SIG-M5 treated with dmso at 0.1 percent for 504 hours (cell line): ENCODE data around the gene CELSR1.

Experiments
- DNase-seq: peaks from one replicate; lab custom pipeline; 2025; ENCODE audit not compliant: unreplicated experiment; lab: John Stamatoyannopoulos, UW

CELSR1 gene

GRCh38 chr22:46464701-46465344 is 72.6 kb downstream of the CELSR1 start:
- no peak for DNase-seq

DNA sequence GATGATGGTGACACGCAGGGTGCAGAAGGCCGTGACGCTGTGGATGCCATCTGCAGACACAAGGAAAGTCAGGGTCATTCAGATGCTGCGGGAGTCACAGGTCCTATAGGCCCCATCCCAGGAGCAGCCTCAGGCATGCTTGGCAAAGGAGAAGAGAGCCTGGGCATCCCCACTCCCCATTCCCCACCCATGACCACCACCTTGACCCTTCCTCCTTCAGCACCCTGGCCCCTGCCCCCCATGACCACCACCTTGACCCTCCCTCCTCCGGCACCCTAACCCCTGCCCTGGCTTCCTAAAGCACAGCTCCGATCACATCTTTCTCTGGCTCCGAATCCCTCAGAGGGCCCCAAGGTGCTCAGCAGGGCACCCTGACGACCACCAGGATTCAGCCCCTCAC is 73.1 kb downstream of the CELSR1 start:
- DNase-seq = no peak

DNA sequence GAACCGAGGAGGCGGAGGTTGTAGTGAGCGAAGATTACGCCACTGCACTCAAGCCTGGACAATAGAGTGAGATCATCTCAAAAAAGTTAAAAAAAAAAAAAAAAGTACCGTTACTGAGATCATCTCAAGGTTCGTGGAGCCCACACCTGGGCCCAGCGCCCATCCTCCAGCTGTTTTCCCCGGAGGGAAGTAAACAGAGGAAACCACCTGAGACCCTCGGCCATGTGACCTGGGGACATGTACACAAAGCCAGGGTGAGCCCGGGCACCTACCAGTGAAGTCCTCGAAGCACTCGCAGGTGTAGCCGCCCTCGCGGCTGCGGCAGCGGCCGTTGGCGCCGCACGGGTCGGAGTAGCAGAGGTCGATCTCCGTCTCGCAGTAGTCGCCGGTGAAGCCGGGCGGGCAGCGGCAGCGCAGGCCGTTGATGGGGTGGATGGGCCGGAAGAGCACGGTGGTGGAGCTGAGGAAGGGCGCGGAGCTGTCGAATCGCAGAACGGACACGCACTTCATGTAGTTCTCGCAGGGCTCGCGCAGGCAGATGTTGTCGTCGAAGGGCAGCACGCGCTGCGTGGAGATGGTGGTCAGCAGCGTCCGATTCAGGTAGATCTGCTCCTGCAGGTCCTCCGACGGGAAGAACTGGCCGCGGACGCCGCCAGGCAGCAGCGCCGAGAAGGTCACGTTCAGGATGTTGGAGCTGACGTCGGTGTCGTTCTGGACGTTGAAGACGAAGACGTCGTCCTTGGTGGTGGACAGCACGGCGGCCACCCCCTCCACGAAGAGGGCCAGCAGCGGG is 73.8 kb downstream of the CELSR1 start:
- no peak for DNase-seq

DNA sequence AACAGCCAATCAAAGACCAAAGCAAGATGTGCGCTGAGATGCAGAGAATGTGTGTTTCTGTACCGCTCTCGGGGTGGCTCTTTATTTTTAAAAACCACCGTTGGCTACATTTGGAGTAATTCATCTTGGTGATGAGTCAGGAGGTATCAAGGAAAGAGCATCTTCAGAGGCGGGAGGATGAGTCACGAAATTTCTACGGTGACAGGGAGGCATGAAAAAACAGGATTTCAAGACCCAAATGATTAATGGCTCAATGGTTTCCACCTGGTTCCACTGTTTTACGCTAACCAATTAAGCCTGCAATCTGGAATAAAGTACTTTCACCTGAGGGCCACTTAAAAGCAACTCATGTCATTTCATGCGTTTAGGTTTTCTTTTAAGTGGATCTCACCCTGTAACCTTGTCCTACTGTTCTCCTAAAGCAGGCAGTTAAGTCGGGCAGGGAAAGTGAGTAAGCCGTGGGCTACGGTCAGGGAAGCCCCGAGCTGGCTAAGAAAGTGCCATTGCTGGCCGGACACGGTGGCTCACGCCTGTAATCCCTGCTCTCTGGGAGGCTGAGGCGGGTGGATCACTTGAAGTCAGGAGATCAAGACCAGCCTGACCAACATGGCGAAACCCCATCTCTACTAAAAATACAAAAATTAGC is 74.6 kb downstream of the CELSR1 start:
- DNase-seq = no peak

DNA sequence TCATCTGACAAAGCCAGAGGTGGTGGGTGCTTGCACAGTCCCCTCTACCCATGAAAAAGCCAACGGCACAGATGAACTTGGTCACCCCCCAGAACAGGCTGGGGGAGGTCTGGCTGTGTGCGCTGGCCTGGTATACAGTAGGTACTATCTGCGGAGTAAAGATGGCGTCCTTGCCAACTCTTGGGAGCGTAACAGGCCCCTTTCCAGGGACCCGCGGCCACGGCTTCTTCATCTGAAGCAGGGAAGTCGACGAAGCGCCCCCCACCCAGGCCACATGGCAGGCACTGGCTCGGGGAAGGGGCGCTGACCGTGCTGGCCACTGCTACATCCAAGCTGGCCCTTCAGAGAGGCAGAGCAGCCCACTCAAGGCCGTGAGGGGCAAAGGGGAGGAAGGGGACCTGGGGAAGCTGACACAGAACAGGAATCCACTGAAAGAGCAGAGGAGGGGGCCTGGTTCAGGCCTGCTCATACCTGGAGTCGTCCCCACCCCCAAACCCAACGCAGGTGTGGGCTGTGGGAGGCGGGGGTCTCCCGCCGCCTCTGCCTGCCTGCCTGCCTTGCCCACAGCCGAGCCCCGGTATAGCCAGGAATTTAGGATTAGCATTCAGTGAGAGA is 75.7 kb downstream of the CELSR1 start:
- no peak for DNase-seq

- no peak for DNase-seq
These were observed 76.6 kb downstream of the CELSR1 start for GRCh38 chr22:46460857-46461256.

GRCh38 chr22:46459347-46460065 is 77.9 kb downstream of the CELSR1 start:
- DNase-seq = no peak

DNA sequence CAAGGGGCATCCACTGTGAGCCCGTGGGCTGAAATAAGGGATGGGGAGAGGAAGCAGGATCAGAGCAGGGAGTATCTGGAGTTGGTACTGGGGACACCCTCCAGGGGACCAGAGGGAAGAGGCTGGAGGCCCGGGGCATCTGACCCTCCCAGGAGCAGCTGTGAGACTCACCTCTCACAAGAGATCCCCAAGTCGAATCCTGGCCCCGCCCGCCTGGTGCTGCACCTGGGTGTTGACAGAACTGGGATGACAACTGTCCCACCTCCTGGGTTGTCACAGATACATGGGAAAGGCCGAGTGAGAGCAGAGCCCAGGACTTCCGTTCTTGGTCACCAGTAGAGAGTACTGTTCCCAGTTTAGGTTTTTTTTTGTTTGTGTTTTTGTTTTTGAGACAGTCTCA is 78.9 kb downstream of the CELSR1 start:
- no peak for DNase-seq

DNA sequence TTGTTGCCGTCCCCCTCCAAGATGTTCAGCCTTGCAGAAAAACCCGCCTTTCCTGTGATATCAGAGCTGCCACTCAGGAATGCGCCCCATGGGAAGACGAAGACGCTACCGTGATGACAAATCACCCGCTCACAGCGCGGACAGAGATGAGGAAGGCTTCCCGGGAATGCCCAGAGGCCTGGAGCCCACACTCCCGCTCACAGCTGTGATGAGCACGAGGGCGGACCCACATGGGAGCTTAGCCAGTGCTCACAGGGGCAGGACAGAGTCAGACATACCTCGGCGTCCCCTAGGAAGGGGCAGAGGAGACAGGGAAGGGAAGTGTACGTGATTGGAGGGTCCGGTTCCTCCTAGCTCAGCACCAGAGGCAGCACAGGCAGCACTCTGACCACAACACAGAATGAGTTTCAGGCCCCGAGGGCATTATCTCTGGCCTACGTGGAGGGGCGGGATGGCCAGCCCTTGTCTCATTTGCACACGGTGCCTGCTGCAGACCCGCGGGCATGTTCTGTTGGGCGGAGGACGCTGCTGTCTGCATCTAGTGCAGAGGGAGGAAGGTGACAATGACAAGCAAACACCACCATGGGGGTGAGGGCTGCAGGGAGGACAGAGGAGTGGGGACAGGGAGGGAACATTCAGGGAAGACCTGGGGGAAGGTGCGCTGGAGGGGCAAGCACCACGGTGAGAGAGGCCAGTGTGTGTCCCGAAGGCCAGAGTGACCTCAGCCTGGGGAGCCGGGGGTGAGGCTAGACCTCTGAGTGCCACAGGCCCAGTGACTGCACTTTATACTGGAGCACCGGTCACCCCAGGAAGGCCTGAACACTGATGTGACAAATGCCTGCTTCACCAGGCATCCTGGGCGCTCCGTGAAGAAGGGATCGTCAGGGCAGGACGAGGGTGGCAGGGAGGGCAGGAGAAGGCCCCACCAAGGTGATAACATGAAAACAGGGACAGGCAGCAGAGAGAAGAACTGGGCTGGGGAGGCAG is 79.6 kb downstream of the CELSR1 start:
- DNase-seq = no peak

DNA sequence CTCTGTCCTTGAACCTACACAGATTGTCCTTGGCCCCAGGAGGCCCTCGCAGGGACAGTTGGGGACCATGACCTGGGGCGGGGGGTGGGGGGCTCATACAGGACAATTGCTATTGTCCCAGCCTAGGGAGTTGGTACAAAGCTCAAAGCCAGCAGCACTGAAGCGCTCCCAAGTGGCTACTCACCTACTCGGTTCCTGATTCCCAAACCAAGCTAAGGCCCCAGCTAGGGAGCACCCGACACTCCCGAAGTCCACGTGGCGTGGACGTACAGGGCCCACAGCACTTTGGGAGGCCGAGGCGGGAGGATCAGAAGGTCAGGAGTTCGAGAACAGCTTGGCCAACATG is 80.6 kb downstream of the CELSR1 start:
- DNase-seq = no peak

DNA sequence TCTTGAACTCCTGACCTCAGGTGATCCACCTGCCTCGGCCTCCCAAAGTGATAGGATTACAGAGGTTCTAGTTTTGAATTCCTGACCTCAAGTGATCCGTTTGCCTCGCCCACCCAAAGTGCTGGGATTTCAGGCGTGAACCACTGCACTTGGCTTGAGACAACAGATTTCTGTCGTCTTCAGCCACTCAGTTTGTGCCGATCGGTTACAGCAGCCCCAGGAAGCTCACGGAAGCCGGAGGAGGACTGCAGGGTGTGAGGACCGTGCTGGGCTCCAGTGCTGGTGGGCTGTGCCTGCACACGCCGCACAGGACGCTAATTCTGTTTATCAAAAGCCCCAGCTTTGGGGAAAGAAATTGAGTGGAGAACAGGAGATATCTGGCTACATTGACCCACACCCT is 82.0 kb downstream of the CELSR1 start:
- no peak for DNase-seq

DNA sequence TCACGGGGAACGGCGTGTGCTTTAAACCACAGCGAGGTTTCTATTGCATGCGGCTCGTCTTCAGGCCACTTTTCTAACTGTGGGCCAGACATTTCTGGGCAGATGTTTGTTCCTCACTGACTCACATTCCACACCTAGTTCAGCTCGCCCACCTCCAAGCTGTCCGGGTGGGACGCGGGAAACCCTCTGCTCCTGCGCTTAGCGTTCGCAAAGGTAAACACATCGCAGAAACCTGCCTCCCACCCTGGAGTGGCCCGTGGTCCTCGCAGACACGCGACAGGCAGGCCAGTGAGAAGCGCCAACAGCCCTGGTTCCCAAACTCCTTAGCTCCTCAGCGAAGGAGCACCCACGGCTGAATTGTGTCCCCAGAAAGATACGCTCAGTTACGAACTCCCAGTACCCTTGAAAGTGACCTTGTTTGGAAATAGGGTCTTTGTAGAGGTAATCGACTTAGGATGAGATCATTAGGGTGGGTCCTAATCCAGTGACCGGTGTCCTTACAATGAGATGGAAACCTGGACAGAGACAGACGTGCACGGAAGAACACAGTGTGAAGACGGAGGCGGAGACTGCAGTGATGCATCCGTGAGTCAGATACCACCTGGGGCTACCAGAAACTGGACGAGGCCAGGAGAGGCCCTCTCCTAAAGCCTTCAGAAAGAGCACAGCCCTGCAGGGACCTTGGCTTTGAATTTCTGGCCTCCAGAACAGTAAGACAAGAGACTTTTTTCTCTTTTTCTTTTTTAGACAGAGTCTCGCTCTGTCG is 82.7 kb downstream of the CELSR1 start:
- no peak for DNase-seq

DNA sequence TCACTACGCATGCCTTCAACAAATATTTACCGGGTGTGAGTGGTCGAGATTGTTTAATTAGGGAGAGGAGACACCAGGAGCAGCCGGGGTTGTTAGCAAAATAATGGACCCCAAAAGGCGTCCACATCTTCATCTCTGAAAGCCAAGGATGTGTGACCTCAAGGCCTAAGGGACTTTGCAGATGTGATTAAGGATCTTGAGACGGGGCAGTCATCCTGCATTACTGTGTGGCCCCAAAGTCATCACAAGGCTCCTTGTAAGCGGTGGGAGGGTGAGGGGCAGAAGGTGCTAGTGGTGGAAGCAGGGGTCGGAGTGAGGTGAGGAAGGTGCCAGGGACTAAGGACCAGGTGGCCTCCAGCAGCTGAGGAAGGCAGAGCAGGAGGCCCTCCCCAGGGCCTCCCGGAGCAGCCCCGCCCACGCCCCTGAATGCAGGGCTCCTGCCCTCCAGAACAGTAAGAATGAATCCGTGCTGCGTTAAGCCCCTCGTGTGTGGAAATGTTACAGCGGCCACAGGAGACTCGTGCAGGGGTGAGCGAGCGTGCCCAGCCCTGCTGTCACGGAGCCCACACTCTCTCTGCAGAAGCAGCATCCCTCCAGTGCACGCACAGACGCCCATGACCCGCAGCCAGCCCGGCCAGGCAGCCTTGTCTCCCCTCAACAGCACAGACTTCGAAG is 83.5 kb downstream of the CELSR1 start:
- no peak for DNase-seq

GRCh38 chr22:46453006-46453828 is 84.2 kb downstream of the CELSR1 start:
- no peak for DNase-seq

DNA sequence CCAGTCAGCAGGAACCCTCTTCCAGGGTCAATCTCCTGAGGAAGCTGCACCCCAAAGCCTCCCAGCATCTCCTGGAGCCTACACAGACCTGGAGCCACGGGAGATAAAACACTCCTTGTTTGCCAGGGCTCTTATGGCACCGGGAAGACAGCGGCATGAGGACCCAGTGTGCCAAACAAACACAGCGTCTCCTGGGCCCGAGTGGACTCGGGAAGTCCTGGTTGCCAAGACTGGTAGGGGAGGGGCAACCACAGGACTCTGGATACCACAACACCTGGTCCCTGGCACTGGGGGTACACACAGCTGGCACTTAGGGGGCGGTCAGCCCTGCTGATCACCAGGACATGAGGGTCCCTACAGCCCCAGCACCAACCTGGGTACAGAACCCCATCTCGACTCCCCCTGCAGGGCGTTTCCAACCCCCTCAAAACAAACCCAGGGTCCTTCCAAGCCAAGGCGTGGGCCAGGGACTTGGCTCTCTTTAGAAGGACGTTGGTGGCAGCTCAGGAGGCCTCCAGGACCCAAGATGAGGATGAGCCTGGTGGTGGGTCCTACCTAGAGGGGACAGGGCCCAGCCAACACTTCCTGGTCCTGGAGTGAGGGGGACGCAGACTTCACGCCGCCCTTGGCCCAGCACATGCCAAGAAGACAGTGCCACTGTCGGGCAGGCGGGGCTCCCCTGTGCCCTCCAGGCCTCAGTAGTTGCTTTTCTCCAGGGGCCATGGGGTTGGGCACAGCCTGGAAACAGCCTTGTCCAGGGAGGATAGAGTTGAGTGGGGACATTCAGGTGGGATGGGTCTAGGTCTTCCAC is 85.0 kb downstream of the CELSR1 start:
- DNase-seq = no peak

DNA sequence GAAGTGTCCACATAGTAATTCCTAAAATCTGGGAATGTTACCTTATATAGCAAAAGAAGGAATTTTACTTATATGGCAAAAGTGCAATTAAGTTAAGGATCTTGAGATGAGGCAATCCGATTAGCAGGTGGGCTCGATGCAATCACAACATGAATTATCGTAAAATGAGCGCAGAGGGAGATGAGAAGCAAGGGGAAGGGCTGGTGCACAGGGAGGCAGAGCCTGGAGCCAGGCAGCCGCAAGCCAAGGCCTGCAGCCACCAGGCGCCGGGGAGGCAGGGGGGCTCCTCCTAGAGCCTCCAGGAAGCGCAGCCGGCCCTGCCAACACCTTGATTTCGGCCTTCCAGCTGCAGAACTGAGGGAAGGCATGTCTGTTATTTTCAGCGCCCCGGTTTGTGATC is 85.7 kb downstream of the CELSR1 start:
- DNase-seq = no peak

DNA sequence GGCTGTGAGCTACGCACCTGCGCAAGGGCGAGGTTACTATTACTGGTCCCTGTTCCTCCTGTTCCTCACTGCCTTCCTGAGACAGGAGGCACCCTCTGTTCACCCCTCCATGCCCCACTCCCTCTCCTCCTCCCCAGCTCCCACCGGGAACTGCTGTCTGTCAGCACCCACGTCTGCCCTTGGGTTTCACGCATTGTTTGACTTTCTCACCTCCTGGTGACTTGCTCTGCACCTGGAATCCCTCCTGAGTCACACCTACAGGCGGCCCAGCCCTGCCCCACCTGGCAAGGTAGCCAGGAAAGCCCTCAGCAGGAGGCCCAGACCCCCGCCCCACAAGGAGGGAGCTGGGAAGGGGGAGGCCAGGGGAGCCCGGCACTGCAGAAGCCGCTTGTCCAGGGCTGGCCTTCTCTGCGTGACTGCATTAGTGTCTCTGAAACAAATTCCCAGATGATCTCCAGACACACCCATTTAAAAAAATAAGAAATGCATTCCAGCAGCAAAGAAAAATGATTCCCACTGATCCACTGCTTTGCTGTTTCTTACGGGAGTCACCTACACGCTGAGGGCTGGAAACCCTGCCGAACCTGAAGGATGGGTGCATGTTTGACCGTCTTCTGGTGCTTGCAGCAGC is 86.4 kb downstream of the CELSR1 start:
- DNase-seq = no peak
